ENCODE results near the gene KCNJ12.
"Not testable (repeated sequence)": the region's sequence is repeated elsewhere in the genome, so short reads cannot be mapped to it uniquely, and the experiment has no call there.

DNA sequence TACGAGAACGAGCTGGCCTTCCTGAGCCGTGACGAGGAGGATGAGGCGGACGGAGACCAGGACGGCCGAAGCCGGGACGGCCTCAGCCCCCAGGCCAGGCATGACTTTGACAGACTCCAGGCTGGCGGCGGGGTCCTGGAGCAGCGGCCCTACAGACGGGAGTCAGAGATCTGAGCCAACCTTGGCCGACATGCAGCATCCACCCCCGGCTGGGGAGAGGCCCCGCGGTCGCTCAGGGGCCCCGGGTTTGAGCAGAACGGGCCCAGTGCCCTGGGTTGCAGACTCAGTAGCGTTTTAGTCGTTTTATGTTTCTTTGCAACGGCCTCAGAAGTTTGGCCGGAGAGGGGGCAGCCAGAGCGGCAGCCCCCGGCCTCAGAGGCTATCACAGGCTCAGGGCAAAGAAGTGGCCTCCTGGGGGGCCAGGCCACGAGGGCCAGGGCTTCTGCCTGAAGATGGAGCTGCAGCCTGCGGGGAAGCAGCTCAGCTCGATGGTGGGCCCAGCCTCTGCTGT, 40.4 kb downstream of the KCNJ12 start:
- TF ChIP-seq EZH2 (IDR thresholded peaks at IDR 0.05); POLR2AphosphoS5 (IDR thresholded peaks at IDR 0.05; ENCODE audit: borderline replicate concordance, low read depth, low read length); FOXP2 (optimal IDR thresholded peaks at IDR 0.05; ENCODE audit: control extremely low read depth, extremely low read length, insufficient read depth): not testable (repeated sequence)
